MCF 10A (cell line): ENCODE measurements around the gene FARS2. TPM values are rescaled to one million over a fixed set of nuclear protein-coding genes. Genes with fewer than 3 reads are reported as not detected.

Experiments used
- BruUV-seq: library from RNA; stranded (reverse); fragments of 400-500 nt; replicated peaks from 2 replicates; lab custom pipeline; 2021; lab: Mats Ljungman, UMichigan
- CTCF ChIA-PET: fragments of 300-600 bp; sonication (Branson Sonifier 250); formaldehyde crosslinking; extraction: SDS; loops from one replicate; lab custom pipeline; 2021; ENCODE audit warnings: antibody characterized with exemption, inconsistent platforms; lab: Yijun Ruan, JAX
- POLR2A ChIA-PET: fragments of 300-600, 350-650 bp; sonication (Branson Sonifier 250); formaldehyde crosslinking; extraction: SDS; loops from one replicate; lab custom pipeline; 2020; ENCODE audit warnings: antibody characterized with exemption, inconsistent platforms; lab: Yijun Ruan, JAX
- DNase-seq: peaks from one replicate; pipeline ENCODE4 v3.0.0-alpha.2; 2018; ENCODE audit not compliant: unreplicated experiment
- H3K27ac Mint-ChIP-seq: one replicate; pipeline ENCODE4 v1.8.0; 2022; ENCODE audit warnings: mild to moderate bottlenecking, low read depth, mixed read lengths; ENCODE audit not compliant: unreplicated experiment
- H3K27me3 Mint-ChIP-seq: one replicate; pipeline ENCODE4 v1.8.0; 2022; ENCODE audit warnings: mixed read lengths; ENCODE audit not compliant: insufficient read depth, unreplicated experiment
- H3K36me3 Mint-ChIP-seq: one replicate; pipeline ENCODE4 v1.8.0; 2022; ENCODE audit warnings: mild to moderate bottlenecking, moderate library complexity, mixed read lengths; ENCODE audit not compliant: insufficient read depth, unreplicated experiment
- H3K4me1 Mint-ChIP-seq: one replicate; pipeline ENCODE4 v1.8.0; 2022; ENCODE audit warnings: mixed read lengths; ENCODE audit not compliant: insufficient read depth, unreplicated experiment
- H3K4me3 Mint-ChIP-seq: one replicate; pipeline ENCODE4 v1.8.0; 2022; ENCODE audit warnings: mild to moderate bottlenecking, moderate library complexity, mixed read lengths; ENCODE audit not compliant: unreplicated experiment
- H3K9me3 Mint-ChIP-seq: one replicate; pipeline ENCODE4 v1.8.0; 2022; ENCODE audit warnings: mixed read lengths; ENCODE audit not compliant: unreplicated experiment
- intact Hi-C: fragments of 100-400 bp; cut with micrococcal nuclease; formaldehyde crosslinking; loops from 2 replicates; pipeline ENCODE4 v1.14.1; 2022
- total RNA-seq: library from RNA; stranded (reverse); gene quantifications from 2 replicates; pipeline ENCODE4 v1.2.3, GENCODE V29; 2022
- TF ChIP-seq, protein P1 (sequence below): fragments of 200-600 bp; IDR thresholded peaks from one replicate; pipeline ENCODE4 v1.8.0; 2022; ENCODE audit warnings: antibody characterized with exemption, mild to moderate bottlenecking; ENCODE audit not compliant: unreplicated experiment

FARS2 gene
- total RNA-seq, 1 experiment from 2014 or later = 18.2 TPM

DNA sequence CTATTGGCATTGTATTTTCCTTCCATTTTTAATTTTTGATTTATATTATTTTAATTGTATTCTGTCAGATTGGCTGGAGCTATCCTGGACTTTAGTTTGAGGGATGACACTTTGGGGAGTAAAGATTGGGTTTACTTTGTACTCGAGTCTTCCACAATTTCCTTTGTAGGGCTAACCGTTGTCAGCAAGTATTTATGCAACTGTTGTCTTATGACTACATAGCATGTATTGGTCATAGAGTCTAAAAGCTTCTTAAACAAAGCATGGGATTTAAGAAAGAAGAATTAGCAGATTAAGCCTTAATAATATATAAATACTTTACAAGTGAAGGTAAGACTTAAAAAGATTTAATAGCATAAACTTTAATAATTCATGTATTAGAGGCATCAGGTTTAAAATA is 19.6 kb downstream of the FARS2 start:
- no peaks in the 10 kb centered on the region for H3K9me3 Mint-ChIP-seq
- DNase-seq = no peak
- no peaks in the 10 kb centered on the region for H3K36me3 Mint-ChIP-seq
- no peak overlapping the region for H3K4me3 Mint-ChIP-seq
- ChIA-PET POLR2A (interaction anchor here (0.6 to 1.2 kb wide), 2 partner anchors 25 to 772 kb away, joined by 3 read pairs; no protein-coding TSS in a partner anchor), CTCF (no interaction called here)
- H3K4me1 Mint-ChIP-seq = no peaks in the 10 kb centered on the region
- H3K27ac Mint-ChIP-seq = no peak overlapping the region
- intact Hi-C loops = no loop called here
- BruUV-seq = no TSS peak
- no peaks in the 10 kb centered on the region for H3K27me3 Mint-ChIP-seq
- TF ChIP-seq, protein P1, sequence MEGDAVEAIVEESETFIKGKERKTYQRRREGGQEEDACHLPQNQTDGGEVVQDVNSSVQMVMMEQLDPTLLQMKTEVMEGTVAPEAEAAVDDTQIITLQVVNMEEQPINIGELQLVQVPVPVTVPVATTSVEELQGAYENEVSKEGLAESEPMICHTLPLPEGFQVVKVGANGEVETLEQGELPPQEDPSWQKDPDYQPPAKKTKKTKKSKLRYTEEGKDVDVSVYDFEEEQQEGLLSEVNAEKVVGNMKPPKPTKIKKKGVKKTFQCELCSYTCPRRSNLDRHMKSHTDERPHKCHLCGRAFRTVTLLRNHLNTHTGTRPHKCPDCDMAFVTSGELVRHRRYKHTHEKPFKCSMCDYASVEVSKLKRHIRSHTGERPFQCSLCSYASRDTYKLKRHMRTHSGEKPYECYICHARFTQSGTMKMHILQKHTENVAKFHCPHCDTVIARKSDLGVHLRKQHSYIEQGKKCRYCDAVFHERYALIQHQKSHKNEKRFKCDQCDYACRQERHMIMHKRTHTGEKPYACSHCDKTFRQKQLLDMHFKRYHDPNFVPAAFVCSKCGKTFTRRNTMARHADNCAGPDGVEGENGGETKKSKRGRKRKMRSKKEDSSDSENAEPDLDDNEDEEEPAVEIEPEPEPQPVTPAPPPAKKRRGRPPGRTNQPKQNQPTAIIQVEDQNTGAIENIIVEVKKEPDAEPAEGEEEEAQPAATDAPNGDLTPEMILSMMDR = no peak

DNA sequence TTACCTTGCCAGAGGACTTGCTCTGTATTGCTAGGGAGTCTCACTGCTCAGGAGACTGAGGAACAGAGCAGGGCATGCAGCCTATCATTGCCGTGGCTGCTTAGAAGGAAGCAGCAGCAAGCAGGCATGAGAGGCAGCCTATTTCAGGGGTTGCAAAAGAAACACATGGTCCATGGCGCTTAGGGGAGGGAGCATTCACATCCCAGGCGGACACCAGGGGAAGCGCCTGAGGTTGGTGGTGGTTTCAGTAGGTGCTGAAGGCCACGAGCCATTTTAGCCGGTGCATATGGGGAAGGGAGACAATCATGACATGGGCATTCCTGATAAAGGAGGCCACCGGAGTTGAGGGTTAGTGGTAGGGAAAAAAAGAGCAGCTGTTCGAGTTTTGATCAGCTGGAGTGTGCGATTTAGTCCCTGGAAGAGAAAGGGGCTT is 20.9 kb downstream of the FARS2 start:
- TF ChIP-seq, protein P1 = no peak
- Mint-ChIP-seq H3K27ac (no peak overlapping the region), H3K27me3 (no peaks in the 10 kb centered on the region), H3K4me1 (peaks cover 4% of the 10 kb centered on the region), H3K4me3 (no peak overlapping the region), H3K36me3 (no peaks in the 10 kb centered on the region), H3K9me3 (no peaks in the 10 kb centered on the region)
- intact Hi-C loops = no loop called here
- DNase-seq = no peak
- ChIA-PET CTCF (no interaction called here), POLR2A (no interaction called here)
- no TSS peak for BruUV-seq

DNA sequence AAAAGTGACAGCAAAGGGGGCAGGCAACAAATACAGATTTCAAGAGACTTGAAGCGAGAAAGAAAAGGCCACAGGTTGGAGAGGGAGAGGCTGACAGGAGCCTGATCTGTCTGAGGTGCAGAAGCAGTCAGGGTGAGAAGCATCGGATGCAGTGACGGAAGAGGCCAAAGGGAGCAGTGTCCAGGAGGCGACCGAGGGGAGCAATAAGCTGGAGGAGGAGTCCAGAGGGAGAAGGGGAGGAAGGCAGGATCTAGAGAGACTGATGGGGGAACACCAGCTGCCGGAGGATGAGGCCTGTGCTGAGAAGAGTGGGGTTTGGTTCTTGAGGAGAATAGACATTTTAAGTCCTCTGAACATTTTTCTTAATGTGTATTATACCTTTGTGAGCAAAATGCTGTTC is 23.8 kb downstream of the FARS2 start:
- BruUV-seq = no TSS peak
- TF ChIP-seq, protein P1 = no peak
- no peaks in the 10 kb centered on the region for H3K9me3 Mint-ChIP-seq
- peaks cover 15% of the 10 kb centered on the region for H3K4me1 Mint-ChIP-seq
- ChIA-PET POLR2A (no interaction called here), CTCF (interaction anchor here (0.6 to 1.2 kb wide), 2 partner anchors 18 to 143 kb away, joined by 3 to 4 read pairs; no protein-coding TSS in a partner anchor)
- no peak overlapping the region for H3K4me3 Mint-ChIP-seq
- intact Hi-C loops = no loop called here
- H3K27me3 Mint-ChIP-seq = no peaks in the 10 kb centered on the region
- no peak overlapping the region for H3K27ac Mint-ChIP-seq
- no peaks in the 10 kb centered on the region for H3K36me3 Mint-ChIP-seq
- no peak for DNase-seq

DNA sequence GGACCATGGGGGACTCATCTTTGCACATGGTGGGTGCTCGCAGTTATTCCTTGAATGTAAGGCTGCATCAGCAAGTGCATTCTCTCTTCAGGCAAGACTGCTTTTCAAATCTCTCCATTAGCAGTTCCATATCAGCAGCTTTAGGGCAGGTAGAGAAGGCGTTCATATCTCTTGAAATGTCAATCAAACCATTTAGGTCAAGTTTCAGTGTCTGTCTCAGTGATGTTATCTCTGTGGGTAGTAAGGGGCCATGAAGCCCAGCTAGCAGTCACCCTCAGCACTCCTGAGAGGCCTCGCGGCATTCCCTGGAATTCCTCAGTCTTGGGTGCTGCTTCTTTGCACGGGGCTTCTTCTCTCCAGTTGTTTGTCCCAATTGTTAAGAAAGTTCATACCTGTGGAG is 24.2 kb downstream of the FARS2 start:
- Mint-ChIP-seq H3K36me3 (no peaks in the 10 kb centered on the region), H3K27ac (no peak overlapping the region), H3K27me3 (no peaks in the 10 kb centered on the region), H3K4me1 (peaks cover 15% of the 10 kb centered on the region), H3K9me3 (no peaks in the 10 kb centered on the region), H3K4me3 (no peak overlapping the region)
- ChIA-PET CTCF (interaction anchor here (1.2 kb wide), 1 partner anchor 18 kb away, joined by 4 read pairs; no protein-coding TSS in a partner anchor), POLR2A (no interaction called here)
- TF ChIP-seq, protein P1 = no peak
- BruUV-seq = no TSS peak
- no peak for DNase-seq
- intact Hi-C loops = no loop called here
